ENCODE measurements around the gene CHTOP. TPM values are rescaled to one million over a fixed set of nuclear protein-coding genes. Genes with fewer than 3 reads are reported as not detected.
"Not testable (repeated sequence)": the region's sequence is repeated elsewhere in the genome, so short reads cannot be mapped to it uniquely, and the experiment has no call there.

Gene CHTOP
- total RNA-seq, 1 donor from 2014 or later, result 51.9 TPM

- FAIRE-seq (no peak), DNase-seq (ENCODE audit: low read depth) (no peak)
- no peak for TF ChIP-seq CTCF (IDR thresholded peaks at IDR 0.05; ENCODE audit: insufficient read depth, low read length, severe bottlenecking)
- Histone ChIP-seq H3K27me3 (ENCODE audit: control insufficient read depth, insufficient read depth, low read length) (no peaks in the 10 kb centered on the region), H3K36me3 (ENCODE audit: control insufficient read depth, insufficient read depth, low read length) (peaks cover 28% of the 10 kb centered on the region), H3K4me3 (ENCODE audit: low read depth, low read length) (peak overlapping the region; percentile 88)
These were observed 35.7 kb downstream of the CHTOP start for GRCh38 chr1:153669606-153670005.

- H3K36me3 ChIP-seq (ENCODE audit: control insufficient read depth, insufficient read depth, low read length), result peaks cover 25% of the 10 kb centered on the region
- no peak for TF ChIP-seq CTCF (IDR thresholded peaks at IDR 0.05; ENCODE audit: insufficient read depth, low read length, severe bottlenecking)
- H3K27me3 ChIP-seq (ENCODE audit: control insufficient read depth, insufficient read depth, low read length), result no peaks in the 10 kb centered on the region
- H3K4me3 ChIP-seq (ENCODE audit: low read depth, low read length), result peak overlapping the region; percentile 88
- DNase-seq (ENCODE audit: low read depth) (no peak), FAIRE-seq (no peak)
These were observed 36.5 kb downstream of the CHTOP start for GRCh38 chr1:153670257-153670858.

- TF ChIP-seq CTCF (IDR thresholded peaks at IDR 0.05; ENCODE audit: insufficient read depth, low read length, severe bottlenecking), result peak; percentile 19
- no peaks in the 10 kb centered on the region for H3K27me3 ChIP-seq (ENCODE audit: control insufficient read depth, insufficient read depth, low read length)
- H3K36me3 ChIP-seq (ENCODE audit: control insufficient read depth, insufficient read depth, low read length), result peaks cover 19% of the 10 kb centered on the region
- DNase-seq (ENCODE audit: low read depth) (peak; percentile 100), FAIRE-seq (no peak)
- H3K4me3 ChIP-seq (ENCODE audit: low read depth, low read length), result peak within 1 kb of the TSS; percentile 88
These were observed 37.2 kb downstream of the CHTOP start, which contains the start of gene ILF2 for GRCh38 chr1:153670859-153671627. Gene ILF2 (minus strand): TSS chr1:153670993. CDS start chr1:153670922, 71 bp downstream.

GRCh38 chr1:153671628-153672353, 37.9 kb downstream of the CHTOP start:
- Histone ChIP-seq H3K4me3 (ENCODE audit: low read depth, low read length) (peak overlapping the region; percentile 46), H3K36me3 (ENCODE audit: control insufficient read depth, insufficient read depth, low read length) (peaks cover 15% of the 10 kb centered on the region)
- DNase-seq (ENCODE audit: low read depth); H3K27me3 ChIP-seq (ENCODE audit: control insufficient read depth, insufficient read depth, low read length); FAIRE-seq: not testable (repeated sequence)

GRCh38 chr1:153673511-153673910, 39.6 kb downstream of the CHTOP start:
- no peak overlapping the region for H3K4me3 ChIP-seq (ENCODE audit: low read depth, low read length)

More at GRCh38 chr1:153673511-153673910, 39.6 kb downstream of the CHTOP start:
- Histone ChIP-seq H3K27me3 (ENCODE audit: control insufficient read depth, insufficient read depth, low read length) (peaks cover 7% of the 10 kb centered on the region), H3K36me3 (ENCODE audit: control insufficient read depth, insufficient read depth, low read length) (peaks cover 5% of the 10 kb centered on the region)
- DNase-seq (ENCODE audit: low read depth), result no peak
- no peak for FAIRE-seq
- no peak for TF ChIP-seq CTCF (IDR thresholded peaks at IDR 0.05; ENCODE audit: insufficient read depth, low read length, severe bottlenecking)

All from bronchial epithelial cell (primary cell).